GM18520 (cell line): ENCODE results near the gene NOS3.
"Not testable (repeated sequence)": the region's sequence is repeated elsewhere in the genome, so short reads cannot be mapped to it uniquely, and the experiment has no call there.

Source experiments
- ATAC-seq: cut with Tn5 transposase; IDR thresholded peaks from one replicate; pipeline ENCODE4 v1.9.1; 2021; ENCODE audit not compliant: unreplicated experiment

The NOS3 gene

DNA sequence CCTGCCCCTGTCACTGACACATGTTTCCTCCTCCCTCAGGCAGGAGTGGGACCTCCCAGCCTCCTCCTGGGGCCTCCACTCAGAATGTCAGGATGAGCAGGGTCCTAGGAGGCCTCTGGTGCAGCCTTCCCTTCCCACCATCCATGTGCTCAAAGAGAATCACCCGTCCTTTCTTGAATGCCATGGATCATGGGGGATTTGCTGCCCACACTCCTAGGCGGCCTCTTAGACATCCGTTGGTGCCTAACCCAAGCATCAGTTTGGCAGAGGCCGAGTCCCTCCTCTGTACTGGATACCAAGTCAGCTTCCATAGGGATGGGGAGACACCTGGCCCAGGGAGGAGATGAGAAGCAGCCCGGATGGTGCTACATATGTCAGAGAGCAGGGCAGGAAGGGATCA is 7.0 kb downstream of the NOS3 start:
- ATAC-seq, result no peak

DNA sequence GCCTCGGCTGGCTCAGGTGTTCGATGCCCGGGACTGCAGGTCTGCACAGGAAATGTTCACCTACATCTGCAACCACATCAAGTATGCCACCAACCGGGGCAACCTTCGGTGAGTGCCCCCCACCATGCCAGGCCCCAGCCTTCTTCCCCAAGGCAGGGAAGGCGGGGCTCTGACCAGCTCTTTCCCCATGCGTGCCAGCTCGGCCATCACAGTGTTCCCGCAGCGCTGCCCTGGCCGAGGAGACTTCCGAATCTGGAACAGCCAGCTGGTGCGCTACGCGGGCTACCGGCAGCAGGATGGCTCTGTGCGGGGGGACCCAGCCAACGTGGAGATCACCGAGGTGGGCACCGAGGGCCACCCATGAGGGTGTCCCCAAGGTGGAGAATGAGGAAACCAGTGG is 7.5 kb downstream of the NOS3 start:
- ATAC-seq, result no peak

DNA sequence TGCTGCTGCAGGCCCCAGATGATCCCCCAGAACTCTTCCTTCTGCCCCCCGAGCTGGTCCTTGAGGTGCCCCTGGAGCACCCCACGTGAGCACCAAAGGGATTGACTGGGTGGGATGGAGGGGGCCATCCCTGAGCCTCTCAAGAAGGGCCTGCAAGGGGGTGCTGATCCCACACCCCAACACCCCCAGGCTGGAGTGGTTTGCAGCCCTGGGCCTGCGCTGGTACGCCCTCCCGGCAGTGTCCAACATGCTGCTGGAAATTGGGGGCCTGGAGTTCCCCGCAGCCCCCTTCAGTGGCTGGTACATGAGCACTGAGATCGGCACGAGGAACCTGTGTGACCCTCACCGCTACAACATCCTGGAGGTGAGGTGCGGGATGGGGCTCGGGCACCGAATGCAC is 8.2 kb downstream of the NOS3 start:
- ATAC-seq, result no peak

DNA sequence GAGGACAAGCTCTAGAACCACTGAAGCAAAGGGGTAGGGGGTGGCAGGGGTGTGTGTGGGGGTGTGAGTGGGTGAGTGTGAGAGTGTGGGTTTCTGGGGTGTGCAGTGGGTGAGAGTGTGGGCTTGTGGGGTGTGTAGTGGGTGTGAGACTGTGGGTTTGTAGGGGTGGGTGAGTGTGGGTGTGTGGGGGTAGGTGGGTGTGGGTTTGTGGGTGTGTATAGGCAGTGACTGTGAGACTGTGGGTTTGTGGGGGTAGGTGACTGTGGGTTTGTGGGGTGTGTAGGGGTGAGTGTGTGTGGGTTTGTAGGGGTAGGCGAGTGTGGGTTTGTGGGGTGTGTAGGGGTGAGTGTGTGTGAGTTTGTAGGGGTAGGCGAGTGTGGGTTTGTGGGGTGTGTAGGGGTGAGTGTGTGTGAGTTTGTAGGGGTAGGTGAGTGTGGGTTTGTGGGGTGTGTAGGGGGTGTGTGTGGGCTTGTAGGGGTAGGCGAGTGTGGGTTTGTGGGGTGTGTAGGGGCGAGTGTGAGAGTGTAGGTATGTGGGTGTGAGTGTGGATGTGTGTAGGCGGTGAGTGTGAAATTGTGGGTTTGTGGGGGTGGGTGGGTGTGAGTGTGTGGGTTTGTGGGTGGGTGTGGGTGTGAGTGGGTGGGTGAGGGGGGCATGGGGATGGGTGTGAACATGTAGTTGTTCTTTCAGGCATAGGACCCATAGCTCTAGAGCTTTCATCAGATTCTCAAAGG is 8.8 kb downstream of the NOS3 start:
- no peak for ATAC-seq

DNA sequence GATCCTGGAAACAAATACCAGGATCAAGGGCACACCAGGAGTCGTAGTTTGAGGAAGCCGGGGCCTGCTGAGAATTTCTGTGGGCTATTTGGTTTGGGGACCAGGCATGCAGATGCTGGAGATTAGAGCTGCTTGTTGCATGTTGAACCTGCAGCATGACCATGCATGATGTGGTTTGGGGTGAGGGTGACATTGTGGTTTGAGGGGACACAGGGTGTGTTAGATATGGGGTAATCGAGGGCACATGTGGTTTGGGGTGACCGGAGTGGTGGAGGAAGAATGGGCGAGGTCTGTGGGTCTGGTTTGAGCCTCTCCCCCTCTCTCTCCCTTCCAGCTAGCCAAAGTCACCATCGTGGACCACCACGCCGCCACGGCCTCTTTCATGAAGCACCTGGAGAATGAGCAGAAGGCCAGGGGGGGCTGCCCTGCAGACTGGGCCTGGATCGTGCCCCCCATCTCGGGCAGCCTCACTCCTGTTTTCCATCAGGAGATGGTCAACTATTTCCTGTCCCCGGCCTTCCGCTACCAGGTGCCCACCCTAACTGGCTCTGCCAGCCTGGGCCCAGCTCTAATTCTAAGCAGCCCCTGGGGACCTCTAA is 10.2 kb downstream of the NOS3 start:
- ATAC-seq, result no peak

DNA sequence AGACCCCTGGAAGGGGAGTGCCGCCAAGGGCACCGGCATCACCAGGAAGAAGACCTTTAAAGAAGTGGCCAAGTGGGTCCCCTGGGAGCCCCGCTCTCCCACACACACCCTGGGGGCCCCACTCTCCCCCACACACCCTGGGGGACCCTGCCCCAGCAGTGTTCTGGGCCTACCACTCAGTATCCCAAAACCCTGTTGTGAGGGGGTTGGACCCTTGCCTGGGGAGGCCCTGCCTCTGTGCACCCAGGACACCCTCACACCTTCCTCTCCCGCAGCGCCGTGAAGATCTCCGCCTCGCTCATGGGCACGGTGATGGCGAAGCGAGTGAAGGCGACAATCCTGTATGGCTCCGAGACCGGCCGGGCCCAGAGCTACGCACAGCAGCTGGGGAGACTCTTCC is 10.7 kb downstream of the NOS3 start:
- no peak for ATAC-seq

DNA sequence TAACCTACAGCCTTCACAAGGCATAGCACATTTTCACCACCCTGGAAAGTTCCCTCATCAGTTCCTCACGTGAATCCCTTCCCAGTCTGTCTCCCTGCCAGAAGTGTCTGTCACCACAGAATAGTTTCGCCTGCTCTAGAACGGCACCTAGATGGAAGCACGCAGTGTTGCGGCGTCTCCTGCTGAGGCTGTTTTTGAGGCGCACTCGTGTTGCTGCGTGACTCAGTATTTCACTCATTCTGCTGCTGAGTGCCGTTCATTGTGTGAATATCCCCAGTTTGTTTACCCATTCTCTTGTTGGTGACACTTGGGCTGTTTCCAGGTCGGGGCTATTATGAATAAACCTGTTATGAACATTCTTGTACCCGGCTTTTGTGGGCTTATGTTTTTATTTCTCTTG is 12.8 kb downstream of the NOS3 start:
- ATAC-seq, result no peak

DNA sequence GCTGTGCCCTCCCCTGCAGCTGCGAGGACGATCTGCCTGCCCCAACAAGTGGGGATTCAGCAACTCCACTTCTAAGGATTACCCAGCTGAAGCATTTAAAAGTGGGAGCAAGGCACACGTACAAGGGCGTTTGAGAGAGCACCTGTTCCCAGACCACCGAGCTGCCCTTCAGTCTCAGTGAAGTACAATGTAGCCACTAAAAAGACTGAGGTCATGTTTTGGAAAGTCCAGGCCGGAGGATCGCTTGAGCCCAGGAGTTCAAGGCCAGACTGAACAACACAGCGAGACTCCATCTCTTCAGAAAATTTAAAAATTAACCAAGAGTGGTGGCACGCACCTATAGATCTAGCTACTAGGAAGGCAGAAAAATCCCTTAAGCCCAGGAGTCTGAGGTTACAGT is 14.7 kb downstream of the NOS3 start:
- no peak for ATAC-seq

DNA sequence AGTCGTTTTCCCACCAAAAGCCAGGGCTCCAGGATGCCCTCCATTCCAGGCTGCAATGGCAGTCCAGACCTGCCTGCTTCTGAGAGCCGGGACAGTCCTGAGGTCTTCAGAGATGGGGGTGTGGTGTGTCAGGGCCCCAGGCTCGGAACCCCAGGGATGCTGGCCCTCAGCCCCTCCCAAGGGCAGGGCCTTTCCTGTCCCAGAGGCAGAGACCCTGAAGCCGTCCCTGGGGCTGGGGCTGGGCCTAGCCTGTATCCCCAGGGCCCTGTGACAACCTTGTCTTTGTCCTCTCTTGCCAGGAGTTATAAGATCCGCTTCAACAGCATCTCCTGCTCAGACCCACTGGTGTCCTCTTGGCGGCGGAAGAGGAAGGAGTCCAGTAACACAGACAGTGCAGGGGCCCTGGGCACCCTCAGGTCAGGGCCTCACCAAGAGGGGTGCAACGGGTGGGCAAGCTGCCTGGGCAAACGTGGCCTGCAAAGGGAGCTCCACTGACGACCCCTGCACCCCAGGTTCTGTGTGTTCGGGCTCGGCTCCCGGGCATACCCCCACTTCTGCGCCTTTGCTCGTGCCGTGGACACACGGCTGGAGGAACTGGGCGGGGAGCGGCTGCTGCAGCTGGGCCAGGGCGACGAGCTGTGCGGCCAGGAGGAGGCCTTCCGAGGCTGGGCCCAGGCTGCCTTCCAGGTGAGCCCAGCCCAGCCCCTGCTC is 15.9 kb downstream of the NOS3 start:
- no peak for ATAC-seq

DNA sequence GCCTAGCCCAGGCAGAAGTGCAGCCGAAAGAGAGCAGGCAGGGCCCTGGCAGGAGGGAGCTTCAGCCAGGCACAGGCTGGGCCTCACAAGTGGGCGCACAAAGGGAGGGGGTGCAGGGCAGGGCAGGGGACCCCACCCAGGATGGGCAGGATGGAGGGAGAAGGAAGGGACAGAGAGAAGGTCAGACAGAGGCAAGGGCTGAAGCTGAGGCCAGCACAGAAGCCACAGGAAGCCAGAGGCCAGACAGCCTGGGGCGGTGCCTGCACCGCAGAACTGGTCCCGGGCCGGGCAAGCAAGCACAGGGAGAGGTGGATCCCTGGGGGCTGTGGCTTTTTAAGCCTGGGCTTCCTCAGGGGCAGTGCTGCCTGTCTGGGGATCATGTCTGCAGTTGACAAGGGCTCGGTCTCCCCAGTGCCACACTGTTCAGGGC is 16.7 kb downstream of the NOS3 start:
- ATAC-seq, result no peak

DNA sequence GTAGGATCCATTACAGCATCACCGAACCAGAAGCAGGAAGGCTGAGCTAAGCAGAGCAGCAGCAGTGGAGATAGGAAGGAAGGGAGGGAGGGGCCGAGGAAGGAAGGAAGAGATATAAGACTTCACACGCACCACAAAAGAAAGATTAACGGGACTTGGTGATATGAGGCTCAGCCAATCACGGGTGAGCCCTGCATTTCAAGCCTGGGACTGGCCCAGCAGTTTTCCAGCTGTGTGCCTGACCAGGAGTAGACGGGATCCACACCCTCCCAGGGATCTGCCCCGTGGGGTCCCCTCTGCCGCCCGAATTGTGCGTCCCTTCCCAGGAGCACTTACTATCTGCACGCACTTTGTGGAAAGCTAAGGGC is 17.3 kb downstream of the NOS3 start:
- no peak for ATAC-seq

DNA sequence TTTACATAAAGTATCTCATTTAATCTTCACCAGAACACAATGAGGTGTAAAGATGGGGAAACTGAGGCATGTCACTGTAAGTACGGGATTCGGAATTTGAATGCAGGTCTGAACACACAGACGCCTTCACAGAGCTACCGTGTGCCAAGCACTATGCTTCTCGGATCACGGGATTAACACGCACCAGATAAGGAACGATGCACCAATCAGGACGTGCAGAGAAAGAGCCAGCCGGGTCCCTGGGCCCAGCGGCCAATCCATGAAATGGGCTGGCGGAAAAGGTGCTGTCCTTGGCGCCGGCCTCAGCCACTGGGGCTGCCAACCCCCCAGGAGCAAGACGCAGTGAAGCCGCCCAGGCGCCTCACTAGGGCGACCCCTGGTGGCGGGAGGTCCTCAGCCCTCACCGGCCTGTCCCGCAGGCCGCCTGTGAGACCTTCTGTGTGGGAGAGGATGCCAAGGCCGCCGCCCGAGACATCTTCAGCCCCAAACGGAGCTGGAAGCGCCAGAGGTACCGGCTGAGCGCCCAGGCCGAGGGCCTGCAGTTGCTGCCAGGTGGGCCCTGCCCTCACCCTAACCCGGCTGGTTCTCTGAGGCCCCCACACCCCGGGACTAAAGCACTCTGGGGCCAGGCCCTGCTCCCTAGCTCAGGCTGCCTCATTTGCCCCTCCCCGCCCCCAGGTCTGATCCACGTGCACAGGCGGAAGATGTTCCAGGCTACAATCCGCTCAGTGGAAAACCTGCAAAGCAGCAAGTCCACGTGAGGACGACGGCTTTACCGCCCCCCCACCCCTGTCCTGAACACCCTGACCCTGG is 17.9 kb downstream of the NOS3 start:
- ATAC-seq, result peak; percentile 72

DNA sequence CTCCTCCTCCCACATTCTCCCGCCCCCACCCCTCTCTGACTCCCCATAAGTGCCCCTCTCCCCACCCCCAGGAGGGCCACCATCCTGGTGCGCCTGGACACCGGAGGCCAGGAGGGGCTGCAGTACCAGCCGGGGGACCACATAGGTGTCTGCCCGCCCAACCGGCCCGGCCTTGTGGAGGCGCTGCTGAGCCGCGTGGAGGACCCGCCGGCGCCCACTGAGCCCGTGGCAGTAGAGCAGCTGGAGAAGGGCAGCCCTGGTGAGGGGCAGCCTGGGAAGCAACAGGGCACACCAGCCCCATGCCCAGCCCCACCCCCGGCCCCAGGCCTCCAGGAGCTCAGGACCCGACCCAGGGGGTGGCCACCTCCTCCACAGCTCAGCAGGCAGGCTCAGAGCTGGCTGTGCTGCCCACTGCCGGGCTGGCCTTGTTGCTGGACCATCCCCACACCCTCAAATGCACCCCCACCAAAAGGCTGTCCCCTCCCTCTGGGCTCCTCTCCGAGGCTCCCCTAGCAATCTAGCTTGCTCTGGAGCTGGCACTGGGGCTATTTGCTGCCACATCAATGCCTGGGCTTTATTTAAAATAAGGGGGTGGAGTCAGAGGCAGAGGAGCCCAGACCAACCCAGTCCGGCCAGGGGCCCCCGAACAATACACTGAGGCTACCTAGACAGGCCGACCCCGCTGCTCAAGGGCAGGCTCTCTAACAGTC is 18.7 kb downstream of the NOS3 start:
- no peak for ATAC-seq

DNA sequence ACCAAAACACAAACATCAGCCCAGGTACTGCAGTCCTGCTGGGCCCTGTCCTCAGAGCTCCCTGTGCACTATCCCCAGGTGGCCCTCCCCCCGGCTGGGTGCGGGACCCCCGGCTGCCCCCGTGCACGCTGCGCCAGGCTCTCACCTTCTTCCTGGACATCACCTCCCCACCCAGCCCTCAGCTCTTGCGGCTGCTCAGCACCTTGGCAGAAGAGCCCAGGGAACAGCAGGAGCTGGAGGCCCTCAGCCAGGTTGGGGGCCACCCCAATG is 19.2 kb downstream of the NOS3 start:
- no peak for ATAC-seq

DNA sequence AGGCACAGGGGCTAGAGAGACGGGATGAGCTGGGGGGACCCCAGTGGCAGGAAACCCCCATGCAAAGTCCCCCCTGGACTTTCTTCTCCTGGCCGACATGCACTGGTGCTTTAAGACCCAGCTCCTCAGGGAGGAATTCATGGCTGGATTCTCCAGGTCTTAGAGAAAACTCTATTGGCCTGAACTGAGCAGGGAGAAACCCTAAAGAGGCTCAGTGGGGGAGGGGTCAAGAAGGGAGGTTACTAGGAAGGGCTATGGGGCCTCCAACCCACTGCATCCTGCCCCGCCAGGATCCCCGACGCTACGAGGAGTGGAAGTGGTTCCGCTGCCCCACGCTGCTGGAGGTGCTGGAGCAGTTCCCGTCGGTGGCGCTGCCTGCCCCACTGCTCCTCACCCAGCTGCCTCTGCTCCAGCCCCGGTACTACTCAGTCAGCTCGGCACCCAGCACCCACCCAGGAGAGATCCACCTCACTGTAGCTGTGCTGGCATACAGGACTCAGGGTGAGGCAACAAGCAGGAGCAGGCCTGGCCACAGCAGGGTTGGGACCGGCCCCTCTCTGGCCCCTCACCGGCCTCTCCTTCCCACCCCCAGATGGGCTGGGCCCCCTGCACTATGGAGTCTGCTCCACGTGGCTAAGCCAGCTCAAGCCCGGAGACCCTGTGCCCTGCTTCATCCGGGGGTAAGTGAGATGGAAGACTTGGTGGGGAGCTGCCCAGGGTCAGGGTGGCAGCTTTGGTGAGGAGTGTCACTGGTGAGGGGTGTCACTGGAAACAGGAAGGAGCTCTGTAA is 19.7 kb downstream of the NOS3 start:
- ATAC-seq, result no peak

DNA sequence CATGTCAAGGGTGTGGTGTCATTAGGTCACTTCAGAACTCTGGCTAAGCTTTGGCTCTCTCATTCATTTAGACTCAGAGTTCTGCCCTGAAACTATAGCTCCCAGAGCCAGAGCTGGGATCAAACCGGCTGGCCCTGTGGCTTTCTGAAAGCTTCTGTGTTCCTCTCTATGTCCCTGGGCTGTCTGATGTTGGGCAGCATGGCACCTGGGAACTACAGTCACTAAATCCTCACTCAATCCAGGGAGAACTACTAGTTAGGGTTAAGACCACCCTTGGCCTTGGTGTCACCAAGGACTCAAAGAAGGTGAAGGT is 20.2 kb downstream of the NOS3 start:
- no peak for ATAC-seq

DNA sequence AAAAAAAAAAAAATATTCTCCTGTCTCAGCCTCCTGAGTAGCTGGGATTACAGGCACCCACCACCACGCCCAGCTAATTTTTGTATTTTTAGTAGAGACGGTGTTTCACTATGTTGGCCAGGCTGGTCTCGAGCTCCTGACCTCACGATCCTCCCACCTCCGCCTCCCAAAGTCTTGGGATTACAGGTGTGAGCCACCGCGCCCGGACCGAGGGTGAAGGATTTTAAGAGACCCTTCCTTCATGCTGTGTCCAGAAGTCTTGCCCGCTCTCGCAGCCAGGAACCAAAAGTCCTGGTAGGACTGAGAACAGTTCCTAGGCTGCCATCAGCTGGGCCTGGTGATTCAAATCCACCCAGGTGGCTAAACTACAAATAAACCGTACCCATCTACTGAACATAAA is 20.8 kb downstream of the NOS3 start:
- ATAC-seq, result not testable (repeated sequence)

DNA sequence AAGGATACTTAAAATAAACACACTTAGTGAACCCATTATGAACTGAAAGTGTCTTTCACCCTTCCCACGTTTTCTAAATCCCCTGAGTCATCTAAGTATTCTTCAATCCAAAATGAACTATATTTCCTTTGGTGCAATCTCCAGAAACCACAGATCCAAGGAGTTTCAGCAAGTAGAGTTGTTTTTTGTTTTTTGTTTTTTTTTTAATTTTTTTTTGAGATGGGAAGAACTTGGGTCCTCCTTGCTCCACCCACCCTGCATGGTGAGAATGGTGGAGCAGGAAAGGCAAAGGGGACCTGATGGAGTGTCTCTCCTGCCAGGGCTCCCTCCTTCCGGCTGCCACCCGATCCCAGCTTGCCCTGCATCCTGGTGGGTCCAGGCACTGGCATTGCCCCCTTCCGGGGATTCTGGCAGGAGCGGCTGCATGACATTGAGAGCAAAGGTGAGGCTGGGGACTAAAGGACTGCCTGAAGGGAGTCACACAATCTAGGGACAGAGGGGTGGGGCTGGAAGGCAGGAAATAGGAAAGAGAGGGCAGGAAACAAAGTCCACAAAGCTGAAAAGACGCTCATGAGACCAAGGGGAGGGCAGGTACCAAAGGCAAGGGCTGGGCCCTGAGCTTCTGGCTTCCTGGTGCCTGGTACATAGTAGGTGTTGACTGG is 21.3 kb downstream of the NOS3 start:
- ATAC-seq, result no peak

DNA sequence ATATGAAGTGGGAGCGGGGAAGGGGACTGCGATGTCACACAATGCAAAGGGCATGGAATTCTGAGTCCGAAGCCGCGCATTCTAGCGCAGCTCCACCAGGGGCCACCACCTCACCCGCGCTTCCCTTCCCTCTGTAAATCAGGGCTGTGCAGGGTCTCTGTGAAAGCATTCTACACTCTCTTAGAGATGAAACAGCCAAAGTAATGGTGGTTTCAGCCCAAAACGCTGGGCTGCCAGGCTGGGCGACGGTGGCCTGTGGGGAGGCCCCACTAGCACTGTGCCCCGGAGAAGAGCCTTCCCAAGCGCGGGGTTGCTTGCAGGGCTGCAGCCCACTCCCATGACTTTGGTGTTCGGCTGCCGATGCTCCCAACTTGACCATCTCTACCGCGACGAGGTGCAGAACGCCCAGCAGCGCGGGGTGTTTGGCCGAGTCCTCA is 22.1 kb downstream of the NOS3 start:
- no peak for ATAC-seq

DNA sequence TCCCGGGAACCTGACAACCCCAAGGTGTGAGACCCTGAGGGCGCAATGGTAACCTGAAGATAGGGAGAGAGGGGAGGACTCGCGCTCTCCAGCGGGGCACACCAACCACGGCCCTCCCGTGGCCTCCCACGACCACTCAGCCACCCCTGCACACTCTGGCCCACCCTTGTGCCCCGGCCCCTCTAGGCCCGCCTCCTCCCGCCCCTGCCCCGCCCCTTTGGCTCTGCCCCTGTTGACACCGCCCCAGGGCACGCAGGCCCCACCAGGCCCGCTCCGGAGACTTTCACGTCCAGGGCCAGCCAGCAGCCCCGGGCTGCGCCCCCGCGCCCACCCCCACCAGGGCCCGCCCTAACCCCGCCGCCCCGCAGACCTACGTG is 22.5 kb downstream of the NOS3 start:
- no peak for ATAC-seq
